ENCODE data around the gene EPHA3.

The EPHA3 gene

DNA sequence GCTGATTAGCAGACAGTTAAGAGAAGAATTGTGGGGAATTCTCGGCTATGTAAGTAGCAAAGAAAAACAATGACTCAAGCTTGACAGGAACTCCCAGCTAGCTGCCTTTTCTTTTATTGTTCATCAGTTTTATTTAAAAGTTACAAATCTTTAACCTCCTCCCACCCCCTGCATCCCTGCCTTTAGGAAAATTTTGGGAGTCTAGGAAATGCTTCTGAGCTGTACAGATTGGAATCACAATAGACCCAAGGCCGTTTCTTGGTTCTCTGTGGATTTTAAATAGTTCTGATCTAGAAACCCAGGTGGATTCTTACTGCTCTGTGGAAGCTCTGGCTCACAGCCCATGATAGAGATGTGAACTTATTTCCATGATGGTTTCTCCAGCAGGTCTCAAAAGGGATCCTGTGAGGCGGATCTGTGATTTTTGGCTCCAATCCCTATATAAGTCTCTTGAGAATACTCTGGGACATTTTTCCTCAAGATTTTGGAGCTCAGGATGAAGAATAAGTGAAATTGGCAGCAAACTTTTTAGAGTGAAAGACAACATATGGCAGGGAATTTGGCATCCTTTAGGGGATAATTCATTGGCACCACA, 312.3 kb downstream of the EPHA3 start:
- TF ChIP-seq, protein P1, sequence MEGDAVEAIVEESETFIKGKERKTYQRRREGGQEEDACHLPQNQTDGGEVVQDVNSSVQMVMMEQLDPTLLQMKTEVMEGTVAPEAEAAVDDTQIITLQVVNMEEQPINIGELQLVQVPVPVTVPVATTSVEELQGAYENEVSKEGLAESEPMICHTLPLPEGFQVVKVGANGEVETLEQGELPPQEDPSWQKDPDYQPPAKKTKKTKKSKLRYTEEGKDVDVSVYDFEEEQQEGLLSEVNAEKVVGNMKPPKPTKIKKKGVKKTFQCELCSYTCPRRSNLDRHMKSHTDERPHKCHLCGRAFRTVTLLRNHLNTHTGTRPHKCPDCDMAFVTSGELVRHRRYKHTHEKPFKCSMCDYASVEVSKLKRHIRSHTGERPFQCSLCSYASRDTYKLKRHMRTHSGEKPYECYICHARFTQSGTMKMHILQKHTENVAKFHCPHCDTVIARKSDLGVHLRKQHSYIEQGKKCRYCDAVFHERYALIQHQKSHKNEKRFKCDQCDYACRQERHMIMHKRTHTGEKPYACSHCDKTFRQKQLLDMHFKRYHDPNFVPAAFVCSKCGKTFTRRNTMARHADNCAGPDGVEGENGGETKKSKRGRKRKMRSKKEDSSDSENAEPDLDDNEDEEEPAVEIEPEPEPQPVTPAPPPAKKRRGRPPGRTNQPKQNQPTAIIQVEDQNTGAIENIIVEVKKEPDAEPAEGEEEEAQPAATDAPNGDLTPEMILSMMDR (IDR thresholded peaks at IDR 0.05; ENCODE audit: low read depth, low read length) = no peak
- TF ChIP-seq MYC (IDR thresholded peaks at IDR 0.05; ENCODE audit: low read depth, low read length) (no peak), POLR2A (IDR thresholded peaks at IDR 0.05; ENCODE audit: extremely low read depth, insufficient read length) (no peak)
- DNase-seq (ENCODE audit: low read depth) = no peak
- no peak overlapping the region for H3K4me3 ChIP-seq (ENCODE audit: low read depth, low read length)

DNA sequence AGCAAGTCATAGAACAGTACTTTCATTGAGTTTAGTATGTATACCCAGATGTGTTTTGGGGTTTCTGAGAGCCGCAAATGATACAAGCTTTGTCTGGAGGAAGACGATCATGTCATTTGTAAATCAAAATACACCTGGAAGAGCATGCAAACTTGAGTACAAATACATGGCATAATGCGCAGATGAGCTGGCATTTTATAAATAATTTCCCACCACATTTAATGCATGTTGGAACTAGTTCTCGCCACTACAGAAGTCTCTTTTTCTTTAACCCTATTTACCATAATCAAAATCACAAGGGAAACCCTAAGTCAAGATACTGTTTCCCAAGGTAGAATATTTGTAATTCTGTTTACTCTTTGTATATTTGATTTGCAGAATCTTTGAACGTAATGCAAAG, 318.6 kb downstream of the EPHA3 start:
- TF ChIP-seq, protein P2, sequence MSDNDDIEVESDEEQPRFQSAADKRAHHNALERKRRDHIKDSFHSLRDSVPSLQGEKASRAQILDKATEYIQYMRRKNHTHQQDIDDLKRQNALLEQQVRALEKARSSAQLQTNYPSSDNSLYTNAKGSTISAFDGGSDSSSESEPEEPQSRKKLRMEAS (IDR thresholded peaks at IDR 0.05; ENCODE audit: low read depth, low read length) = no peak
- TF ChIP-seq, protein P1 (IDR thresholded peaks at IDR 0.05; ENCODE audit: low read depth, low read length) = no peak
- TF ChIP-seq POLR2A (IDR thresholded peaks at IDR 0.05; ENCODE audit: extremely low read depth, insufficient read length) (no peak), MYC (IDR thresholded peaks at IDR 0.05; ENCODE audit: low read depth, low read length) (no peak)
- DNase-seq (ENCODE audit: low read depth) = no peak
- no peak overlapping the region for H3K4me3 ChIP-seq (ENCODE audit: low read depth, low read length)

DNA sequence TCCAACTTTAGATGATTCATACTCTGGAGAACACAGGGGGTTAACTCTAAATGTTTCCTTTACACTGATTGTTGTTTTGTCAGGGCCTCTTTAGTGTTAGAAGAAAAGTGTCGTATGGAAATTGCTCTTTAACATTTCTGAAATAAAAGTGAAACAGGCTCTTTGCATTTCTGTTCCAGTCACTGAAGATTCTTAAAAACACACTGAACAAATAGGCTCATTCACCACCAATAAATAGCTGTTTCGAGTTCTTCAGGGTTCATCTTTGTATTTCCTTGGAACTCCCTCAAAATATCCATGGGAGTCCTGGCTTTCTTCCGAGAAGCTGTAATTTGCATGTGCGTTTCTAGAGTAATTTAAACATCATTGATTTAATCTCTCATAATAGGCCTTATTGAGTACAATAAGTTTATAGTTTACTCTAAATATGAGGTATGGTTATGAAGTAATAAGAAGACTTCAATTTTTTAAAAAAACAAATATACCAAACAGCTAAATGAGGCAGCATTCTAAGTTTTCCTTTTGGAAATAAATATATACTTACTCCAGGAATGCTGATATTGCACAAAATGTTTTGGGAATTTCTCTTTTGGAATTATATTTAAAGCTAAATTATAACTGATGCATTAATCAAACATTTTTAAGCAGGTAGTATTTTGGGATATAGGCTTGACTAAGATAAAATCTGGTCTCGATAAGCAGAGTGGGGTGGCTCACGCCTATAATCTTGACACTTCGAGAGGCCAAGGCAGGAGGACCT, 327.4 kb downstream of the EPHA3 start:
- TF ChIP-seq, protein P1 (IDR thresholded peaks at IDR 0.05; ENCODE audit: low read depth, low read length) = no peak
- TF ChIP-seq, protein P2 (IDR thresholded peaks at IDR 0.05; ENCODE audit: low read depth, low read length) = no peak
- no peak for TF ChIP-seq POLR2A (IDR thresholded peaks at IDR 0.05; ENCODE audit: extremely low read depth, insufficient read length)
- TF ChIP-seq MYC (IDR thresholded peaks at IDR 0.05; ENCODE audit: low read depth, low read length) = no peak
- DNase-seq (ENCODE audit: low read depth) = no peak

DNA sequence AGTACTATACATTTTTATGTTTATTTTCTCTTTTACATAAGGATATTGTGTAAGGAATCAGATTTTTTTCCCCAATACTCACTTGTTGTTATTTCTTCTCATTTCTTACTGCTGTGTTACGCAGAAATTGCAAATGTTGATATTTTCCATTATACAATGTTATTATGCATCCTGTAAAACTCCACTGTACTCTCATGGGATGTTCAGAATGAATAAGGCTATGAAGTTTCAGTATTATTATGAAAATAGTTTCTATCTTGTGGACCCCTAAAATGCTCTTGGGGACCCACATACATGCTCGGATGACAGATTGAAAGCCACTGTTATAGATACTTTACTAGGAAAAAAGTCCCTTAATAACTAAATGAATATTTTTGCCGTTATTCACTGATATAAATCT, 329.4 kb downstream of the EPHA3 start:
- TF ChIP-seq MYC (IDR thresholded peaks at IDR 0.05; ENCODE audit: low read depth, low read length) = no peak
- TF ChIP-seq, protein P2 (IDR thresholded peaks at IDR 0.05; ENCODE audit: low read depth, low read length) = no peak
- TF ChIP-seq POLR2A (IDR thresholded peaks at IDR 0.05; ENCODE audit: extremely low read depth, insufficient read length) = no peak
- TF ChIP-seq, protein P1 (IDR thresholded peaks at IDR 0.05; ENCODE audit: low read depth, low read length) = no peak
- no peak for DNase-seq (ENCODE audit: low read depth)
- no peak overlapping the region for H3K4me3 ChIP-seq (ENCODE audit: low read depth, low read length)

More for the DNA sequence above, 327.4 kb downstream of the EPHA3 start:
- H3K4me3 ChIP-seq (ENCODE audit: low read depth, low read length) = no peak overlapping the region

DNA sequence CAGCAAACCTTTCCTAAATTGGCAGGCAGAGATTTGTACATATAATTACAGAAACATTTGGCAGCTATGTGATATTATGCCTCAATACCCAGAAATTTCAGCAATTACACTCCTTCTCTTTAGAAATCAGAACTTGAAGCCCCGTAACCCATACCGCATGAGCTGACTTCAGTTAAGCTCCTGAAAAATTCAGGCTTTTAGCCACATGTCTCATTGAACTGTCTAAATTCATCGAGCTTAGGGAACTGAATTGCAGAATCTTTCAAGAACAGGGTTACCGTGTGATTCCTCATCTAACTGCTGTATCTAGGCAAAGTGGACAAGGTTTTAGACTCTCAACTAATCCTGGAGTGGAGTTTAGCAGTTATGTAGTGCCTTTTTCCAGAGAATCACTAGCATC, 333.0 kb downstream of the EPHA3 start:
- H3K4me3 ChIP-seq (ENCODE audit: low read depth, low read length) = no peak overlapping the region
- DNase-seq (ENCODE audit: low read depth) = no peak
- TF ChIP-seq MYC (IDR thresholded peaks at IDR 0.05; ENCODE audit: low read depth, low read length) (no peak), POLR2A (IDR thresholded peaks at IDR 0.05; ENCODE audit: extremely low read depth, insufficient read length) (no peak)
- TF ChIP-seq, protein P2 (IDR thresholded peaks at IDR 0.05; ENCODE audit: low read depth, low read length) = no peak
- TF ChIP-seq, protein P1 (IDR thresholded peaks at IDR 0.05; ENCODE audit: low read depth, low read length) = no peak
